Caco-2 (cell line): ENCODE results near the gene HOXA11. TPM values are rescaled to one million over a fixed set of nuclear protein-coding genes. Genes with fewer than 3 reads are reported as not detected.

Experiments
- BruUV-seq: library from RNA; stranded (reverse); fragments of 400-500 nt; replicated peaks from 2 replicates; lab custom pipeline; 2021; lab: Mats Ljungman, UMichigan
- CTCF ChIA-PET: fragments of 300-600 bp; sonication (Branson Sonifier 250); formaldehyde crosslinking; loops from one replicate; lab custom pipeline; 2022; ENCODE audit warnings: antibody characterized with exemption; lab: Charles Lee
- POLR2A ChIA-PET: fragments of 300-600 bp; sonication (Branson Sonifier 250); formaldehyde crosslinking; loops from one replicate; lab custom pipeline; 2022; ENCODE audit warnings: antibody characterized with exemption; lab: Charles Lee
- DNase-seq, 2 experiments: peaks; one replicate each; pipeline versions ENCODE4 v3.0.0 to v3.0.0-alpha.2; 2020 to 2022
- H3K27me3 ChIP-seq: replicated peaks from 2 replicates; pipeline ENCODE4 v1.6.0; 2011; ENCODE audit warnings: low read length; ENCODE audit not compliant: control insufficient read depth, insufficient read depth
- H3K36me3 ChIP-seq: 2 replicates; pipeline ENCODE4 v1.5.1; 2011; ENCODE audit warnings: low read length; ENCODE audit not compliant: control insufficient read depth, insufficient read depth
- H3K4me1 ChIP-seq: fragments of 250-450 bp; sonication (Bioruptor Pico); 2 replicates; pipeline ENCODE4 v1.5.1; 2020; ENCODE audit warnings: mild to moderate bottlenecking
- H3K4me3 ChIP-seq: 2 replicates; pipeline ENCODE4 v1.5.1; 2011; ENCODE audit warnings: low read depth, mild to moderate bottlenecking, control low read depth, low read length
- H3K9me3 ChIP-seq: fragments of 250-450 bp; sonication (Bioruptor Pico); 2 replicates; pipeline ENCODE4 v1.5.1; 2020; ENCODE audit warnings: mild to moderate bottlenecking, moderate library complexity
- H3K27ac Mint-ChIP-seq: one replicate; pipeline ENCODE4 v1.8.0; 2022; ENCODE audit warnings: mixed read lengths; ENCODE audit not compliant: unreplicated experiment
- H3K27me3 Mint-ChIP-seq: one replicate; pipeline ENCODE4 v1.8.0; 2022; ENCODE audit warnings: mixed read lengths; ENCODE audit not compliant: insufficient read depth, unreplicated experiment
- H3K36me3 Mint-ChIP-seq: one replicate; pipeline ENCODE4 v1.8.0; 2022; ENCODE audit warnings: mild to moderate bottlenecking, mixed read lengths; ENCODE audit not compliant: insufficient read depth, unreplicated experiment
- H3K4me1 Mint-ChIP-seq: one replicate; pipeline ENCODE4 v1.8.0; 2022; ENCODE audit warnings: low read depth, mixed read lengths; ENCODE audit not compliant: unreplicated experiment
- H3K4me3 Mint-ChIP-seq: one replicate; pipeline ENCODE4 v1.8.0; 2022; ENCODE audit warnings: mild to moderate bottlenecking, moderate library complexity, mixed read lengths; ENCODE audit not compliant: unreplicated experiment
- H3K9me3 Mint-ChIP-seq: one replicate; pipeline ENCODE4 v1.8.0; 2022; ENCODE audit warnings: mixed read lengths; ENCODE audit not compliant: unreplicated experiment
- intact Hi-C: fragments of 100-400 bp; cut with micrococcal nuclease; formaldehyde crosslinking; loops from one replicate; pipeline ENCODE4 v1.10.0; 2022; ENCODE audit not compliant: unreplicated experiment
- total RNA-seq: library from RNA; stranded (reverse); gene quantifications from 2 replicates; pipeline ENCODE4 v1.2.3, GENCODE V29; 2022
- TF ChIP-seq, protein P1 (sequence below), 2 experiments: fragments of 200-600 bp in 1 of 2; IDR thresholded peaks; 1 replicate in 1 of 2; 2 replicates in 1 of 2; pipeline versions ENCODE4 v1.5.1 to v1.8.0; 2011 to 2022; ENCODE audit warnings: antibody characterized with exemption in 1 of 2, control low read depth in 1 of 2, inconsistent platforms in 1 of 2, low read depth in 1 of 2, low read length in 1 of 2, mild to moderate bottlenecking in 1 of 2, moderate library complexity in 1 of 2; ENCODE audit not compliant: insufficient read depth in 1 of 2, severe bottlenecking in 1 of 2, unreplicated experiment in 1 of 2

HOXA11 gene
- total RNA-seq, 1 experiment from 2014 or later = 0.73 TPM

- ChIA-PET POLR2A (no interaction called here), CTCF (interaction anchor here (1.3 kb wide), 1 partner anchor 10 kb away, joined by 5 read pairs; no protein-coding TSS in a partner anchor)
- no peak overlapping the region for H3K27ac Mint-ChIP-seq
- Histone ChIP-seq H3K27me3 (no peaks in the 10 kb centered on the region), H3K4me1 (peaks cover 7% of the 10 kb centered on the region), H3K36me3 (no peaks in the 10 kb centered on the region; the same call in 1 of the 2 replicates), H3K9me3 (no peaks in the 10 kb centered on the region), H3K4me3 (no peak overlapping the region)
- H3K4me3 Mint-ChIP-seq = peak overlapping the region; percentile 93
- intact Hi-C loops = no loop called here
- no peaks in the 10 kb centered on the region for H3K27me3 Mint-ChIP-seq
- peaks cover 7% of the 10 kb centered on the region for H3K4me1 Mint-ChIP-seq
- peak in 1 of 2 experiments; percentile 29 for DNase-seq
- no peaks in the 10 kb centered on the region for H3K9me3 Mint-ChIP-seq
- no TSS peak for BruUV-seq
- peaks cover 20% of the 10 kb centered on the region for H3K36me3 Mint-ChIP-seq
- TF ChIP-seq, protein P1, sequence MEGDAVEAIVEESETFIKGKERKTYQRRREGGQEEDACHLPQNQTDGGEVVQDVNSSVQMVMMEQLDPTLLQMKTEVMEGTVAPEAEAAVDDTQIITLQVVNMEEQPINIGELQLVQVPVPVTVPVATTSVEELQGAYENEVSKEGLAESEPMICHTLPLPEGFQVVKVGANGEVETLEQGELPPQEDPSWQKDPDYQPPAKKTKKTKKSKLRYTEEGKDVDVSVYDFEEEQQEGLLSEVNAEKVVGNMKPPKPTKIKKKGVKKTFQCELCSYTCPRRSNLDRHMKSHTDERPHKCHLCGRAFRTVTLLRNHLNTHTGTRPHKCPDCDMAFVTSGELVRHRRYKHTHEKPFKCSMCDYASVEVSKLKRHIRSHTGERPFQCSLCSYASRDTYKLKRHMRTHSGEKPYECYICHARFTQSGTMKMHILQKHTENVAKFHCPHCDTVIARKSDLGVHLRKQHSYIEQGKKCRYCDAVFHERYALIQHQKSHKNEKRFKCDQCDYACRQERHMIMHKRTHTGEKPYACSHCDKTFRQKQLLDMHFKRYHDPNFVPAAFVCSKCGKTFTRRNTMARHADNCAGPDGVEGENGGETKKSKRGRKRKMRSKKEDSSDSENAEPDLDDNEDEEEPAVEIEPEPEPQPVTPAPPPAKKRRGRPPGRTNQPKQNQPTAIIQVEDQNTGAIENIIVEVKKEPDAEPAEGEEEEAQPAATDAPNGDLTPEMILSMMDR (IDR thresholded peaks at IDR 0.05; ENCODE audit: insufficient read depth in 1 of 2, low read depth in 1 of 2, low read length in 1 of 2, severe bottlenecking in 1 of 2, unreplicated experiment in 1 of 2) = no peak
These were observed 27.2 kb downstream of the HOXA11 start for GRCh38 chr7:27157702-27158431.

DNA sequence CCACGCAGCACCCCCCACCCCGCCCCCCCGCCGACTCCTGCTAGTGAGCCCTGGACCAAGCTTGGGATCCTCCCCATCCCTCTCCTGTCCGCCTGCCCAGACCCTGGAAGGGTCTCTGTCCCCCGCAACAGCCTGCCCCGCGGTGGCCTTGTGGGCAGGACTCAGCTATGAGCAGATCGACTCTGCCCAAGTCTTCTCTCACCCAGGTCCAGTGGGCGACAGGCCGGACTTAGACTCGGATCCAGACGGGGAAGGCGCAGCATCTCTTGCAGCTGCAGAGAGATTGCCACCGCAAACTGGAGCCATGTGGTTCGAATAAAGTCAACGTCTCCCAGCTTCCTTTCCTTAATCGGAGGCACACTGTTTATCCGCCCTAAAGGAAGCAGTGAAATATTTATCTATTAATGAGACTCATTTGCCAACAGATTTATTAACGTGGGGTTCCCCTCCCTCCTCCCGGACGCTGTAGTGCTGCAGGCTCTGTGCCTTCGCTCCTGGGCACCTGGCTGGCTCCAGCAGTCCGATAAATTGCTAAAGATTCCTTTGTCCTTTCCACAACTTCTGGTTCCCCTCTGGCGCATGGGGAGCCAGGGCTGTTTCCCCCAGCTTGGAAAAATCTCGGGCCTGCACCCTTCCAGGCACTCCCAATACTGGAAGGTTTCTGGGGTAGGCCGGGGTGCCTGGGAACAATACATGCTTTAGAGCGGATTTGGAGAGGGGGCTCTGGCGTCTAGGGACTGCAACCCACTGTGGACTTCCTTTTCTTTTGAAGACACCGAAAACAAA, 27.9 kb downstream of the HOXA11 start:
- Histone ChIP-seq H3K4me3 (peak overlapping the region; percentile 49), H3K27me3 (no peaks in the 10 kb centered on the region), H3K36me3 (no peaks in the 10 kb centered on the region; the same call in 1 of the 2 replicates), H3K4me1 (peaks cover 7% of the 10 kb centered on the region), H3K9me3 (no peaks in the 10 kb centered on the region)
- intact Hi-C loops = no loop called here
- CTCF ChIA-PET = interaction anchor here (0.6 to 1.3 kb wide), 9 partner anchors 9 to 1295 kb away, joined by 3 to 6 read pairs (median 4); partner anchors contain the start of gene HOXA4
- TF ChIP-seq, protein P1 (IDR thresholded peaks at IDR 0.05; ENCODE audit: insufficient read depth in 1 of 2, low read depth in 1 of 2, low read length in 1 of 2, severe bottlenecking in 1 of 2, unreplicated experiment in 1 of 2) = no peak
- peak overlapping the region; percentile 93 for H3K27ac Mint-ChIP-seq
- BruUV-seq = no TSS peak
- POLR2A ChIA-PET = interaction anchor here (0.6 to 1.0 kb wide), 3 partner anchors 61 to 1096 kb away, joined by 5 to 6 read pairs (median 6); partner anchors contain the start of genes HOXA1 and SKAP2
- peak overlapping the region; percentile 93 for H3K4me3 Mint-ChIP-seq
- H3K36me3 Mint-ChIP-seq = peaks cover 20% of the 10 kb centered on the region
- H3K27me3 Mint-ChIP-seq = no peaks in the 10 kb centered on the region
- no peaks in the 10 kb centered on the region for H3K9me3 Mint-ChIP-seq
- peaks cover 7% of the 10 kb centered on the region for H3K4me1 Mint-ChIP-seq
- peak in 1 of 2 experiments; percentile 34 for DNase-seq

- H3K27me3 Mint-ChIP-seq = no peaks in the 10 kb centered on the region
- POLR2A ChIA-PET = interaction anchor here (0.6 to 1.0 kb wide), 5 partner anchors 40 to 1096 kb away, joined by 3 to 6 read pairs (median 5); partner anchors contain the start of genes HOXA1 and SKAP2
- CTCF ChIA-PET = interaction anchor here (0.6 to 1.3 kb wide), 9 partner anchors 8 to 475 kb away, joined by 3 to 6 read pairs (median 4); partner anchors contain the start of gene HOXA4
- Histone ChIP-seq H3K4me1 (peaks cover 9% of the 10 kb centered on the region), H3K9me3 (no peaks in the 10 kb centered on the region), H3K27me3 (no peaks in the 10 kb centered on the region), H3K36me3 (no peaks in the 10 kb centered on the region; the same call in 1 of the 2 replicates), H3K4me3 (peak within 1 kb of the TSS; percentile 49)
- no peaks in the 10 kb centered on the region for H3K9me3 Mint-ChIP-seq
- no TSS peak for BruUV-seq
- TF ChIP-seq, protein P1 (IDR thresholded peaks at IDR 0.05; ENCODE audit: insufficient read depth in 1 of 2, low read depth in 1 of 2, low read length in 1 of 2, severe bottlenecking in 1 of 2, unreplicated experiment in 1 of 2) = no peak
- H3K36me3 Mint-ChIP-seq = peaks cover 23% of the 10 kb centered on the region
- intact Hi-C loops = no loop called here
- DNase-seq = peak; percentile 85 to 88
- H3K4me3 Mint-ChIP-seq = peak within 1 kb of the TSS; percentile 93
- H3K4me1 Mint-ChIP-seq = peaks cover 7% of the 10 kb centered on the region
- peak within 1 kb of the TSS; percentile 93 for H3K27ac Mint-ChIP-seq
These were observed 28.5 kb downstream of the HOXA11 start, which contains the start of gene HOXA7 for GRCh38 chr7:27156508-27156898. TSS of gene HOXA7 (minus strand) at chr7:27156675. CDS start at chr7:27156545, 130 bp downstream.
